ENCODE results near the gene MYH8. TPM values are rescaled to one million over a fixed set of nuclear protein-coding genes. Genes with fewer than 3 reads are reported as not detected.

The MYH8 gene
- total and polyA plus RNA-seq, 9 of the 15 experiments (the other 6 are each of a cell fraction or from before 2014, with no cell fraction given): 0.01 to 0.05 (median 0.03) TPM; not detected in 6

DNA sequence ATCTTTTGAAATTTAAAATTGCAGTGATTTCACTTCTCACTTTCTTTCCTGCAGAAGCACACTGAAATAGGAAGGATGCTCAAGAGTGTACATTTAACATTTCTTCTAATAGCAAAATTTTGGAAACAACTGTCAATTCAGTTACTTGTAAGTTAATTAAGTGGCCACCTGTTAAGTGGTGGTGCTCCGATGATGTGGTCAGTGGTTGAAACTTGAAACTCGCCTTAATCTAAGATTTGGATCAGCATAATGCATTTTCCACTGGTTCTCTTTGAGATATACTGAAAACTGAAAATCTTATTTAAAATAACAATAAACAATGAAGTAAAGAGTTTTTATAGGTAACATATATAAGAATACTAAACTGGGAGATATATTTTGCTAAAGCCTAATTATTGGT is 7.0 kb upstream of the MYH8 start:
- 0% methylated on average over 2 of the region's 2 CpGs for WGBS (ENCODE audit: insufficient coverage, low coverage, missing lambda C conversion rate)
- H4K20me1 ChIP-seq (replicated peaks; ENCODE audit: control insufficient read depth, insufficient read depth, low read length): no peaks in the 10 kb centered on the region
- in situ Hi-C loops (cut with MboI) (no loop called here), intact Hi-C loops (cut with micrococcal nuclease) (no loop called here)
- no peaks in the 10 kb centered on the region for H3K9me1 ChIP-seq (ENCODE audit: control insufficient read depth, insufficient read depth, low read length)
- FAIRE-seq (no peak), DNase-seq (ENCODE audit: extremely low read depth in 1 of 4, low spot score in 3 of 4) (no peak), ATAC-seq (no peak)
- ChIA-PET CTCF (ENCODE audit: low intra/inter-chr PET ratio) (no interaction called here), POLR2A (no interaction called here)
- H3K27me3 ChIP-seq (ENCODE audit: control insufficient read depth in 2 of 2, insufficient read depth in 2 of 2, low read length in 2 of 2): no peaks in the 10 kb centered on the region
- no peaks in the 10 kb centered on the region for H3K79me2 ChIP-seq (ENCODE audit: control insufficient read depth, insufficient read depth, low read length)
- no peak overlapping the region for H3K4me3 ChIP-seq
- H3K9ac ChIP-seq (ENCODE audit: insufficient read depth in 1 of 2, low read depth in 2 of 2, low read length in 2 of 2): no peak overlapping the region
- H3K9me3 ChIP-seq (replicated peaks; ENCODE audit: control insufficient read depth, insufficient read depth, low read depth, low read length): no peaks in the 10 kb centered on the region
- TF ChIP-seq AFF4 (CRISPR knock-in tag; IDR thresholded peaks at IDR 0.05) (no peak), SMAD4 (CRISPR knock-in tag; conservative IDR thresholded peaks at IDR 0.05) (no peak), ZBED1 (IDR thresholded peaks at IDR 0.05) (no peak), ZNF174 (CRISPR knock-in tag; IDR thresholded peaks at IDR 0.05) (no peak)
- no TSS peak for BruUV-seq (replicated peaks)
- no peak overlapping the region for H3K4me2 ChIP-seq (ENCODE audit: insufficient read depth, low read length)
- no peak overlapping the region for H3K27ac ChIP-seq (ENCODE audit: extremely low read depth, low read depth, low read length)
- H2AFZ ChIP-seq (ENCODE audit: low read depth, low read length): no peak overlapping the region
- H3K4me1 ChIP-seq (replicated peaks in 1 of 2; ENCODE audit: control insufficient read depth in 2 of 2, insufficient read depth in 2 of 2, low read length in 2 of 2): no peaks in the 10 kb centered on the region
- no peaks in the 10 kb centered on the region for H3K36me3 ChIP-seq (ENCODE audit: control insufficient read depth, insufficient read depth, low read length)

All from K562 (cell line).